ENCODE results near the gene TRMT1.

- TF ChIP-seq YY1 (IDR thresholded peaks at IDR 0.05; ENCODE audit: insufficient read depth, insufficient read length): no peak
- TF ChIP-seq ZNF274 (IDR thresholded peaks at IDR 0.05; ENCODE audit: low read depth, low read length): no peak
- TF ChIP-seq SUZ12 (IDR thresholded peaks at IDR 0.05; ENCODE audit: extremely low read depth, insufficient read depth, insufficient read length): no peak
Measured at GRCh38 chr19:13117176-13117771, 734 bp upstream of the TRMT1 start.
